Stomach (tissue), 4 donors: Measurements from ENCODE around the gene TMEM245.

Source experiments
- EP300 ChIP-seq: sonication (generic); formaldehyde crosslinking; IDR thresholded peaks from one replicate; pipeline ENCODE4 v1.6.1; 2017; ENCODE audit warnings: antibody characterized with exemption
- POLR2A ChIP-seq, 4 donors: fragments of 450-650 bp; IDR thresholded peaks; one replicate each; pipeline ENCODE4 v1.6.1; 2016; ENCODE audit warnings: antibody characterized with exemption in 4 of 4, control low read depth in 2 of 4, mild to moderate bottlenecking in 1 of 4, moderate library complexity in 1 of 4

DNA sequence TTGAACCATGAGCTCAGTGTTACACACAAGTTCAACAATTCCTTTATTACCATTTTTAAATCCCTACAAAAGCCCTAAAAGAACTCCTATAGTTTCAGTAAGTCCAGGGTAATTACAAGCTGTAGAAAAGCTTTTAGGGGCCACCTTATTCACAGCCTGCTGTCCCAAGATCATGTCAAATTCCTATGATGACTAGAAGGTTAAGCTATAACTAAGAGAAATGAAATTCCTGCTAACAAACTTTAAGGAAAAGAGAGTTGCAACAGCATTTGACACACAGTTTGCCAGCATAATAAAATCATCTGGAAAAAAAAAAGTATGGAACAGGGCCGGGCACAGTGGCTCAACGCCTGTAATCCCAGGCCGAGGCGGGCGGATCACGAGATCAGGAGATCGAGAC is 31.5 kb downstream of the TMEM245 start:
- no peak for TF ChIP-seq EP300
- no peak for TF ChIP-seq POLR2A (IDR thresholded peaks at IDR 0.05)
